Mesothelial cell of epicardium (in vitro differentiated cells): Measurements from ENCODE around the gene HSD17B14. TPM values are rescaled to one million over a fixed set of nuclear protein-coding genes. Genes with fewer than 3 reads are reported as not detected.
"Not testable (repeated sequence)": the region's sequence is repeated elsewhere in the genome, so short reads cannot be mapped to it uniquely, and the experiment has no call there.

ENCODE experiments used
- DNase-seq, 2 experiments: peaks; one replicate each; pipeline ENCODE4 v3.0.0; 2021; ENCODE audit warnings: low spot score in 2 of 2; ENCODE audit not compliant: unreplicated experiment in 2 of 2
- H3K27ac Mint-ChIP-seq: 2 replicates; pipeline ENCODE4 v1.8.0; 2021; ENCODE audit warnings: mixed read lengths
- H3K27me3 Mint-ChIP-seq: 2 replicates; pipeline ENCODE4 v1.8.0; 2021; ENCODE audit warnings: low read depth, mixed read lengths
- H3K36me3 Mint-ChIP-seq: 2 replicates; pipeline ENCODE4 v1.8.0; 2021; ENCODE audit warnings: mixed read lengths
- H3K4me1 Mint-ChIP-seq: 2 replicates; pipeline ENCODE4 v1.8.0; 2021; ENCODE audit warnings: mixed read lengths
- H3K4me3 Mint-ChIP-seq: 2 replicates; pipeline ENCODE4 v1.8.0; 2021; ENCODE audit warnings: mild to moderate bottlenecking, moderate library complexity, mixed read lengths
- H3K9me3 Mint-ChIP-seq: 2 replicates; pipeline ENCODE4 v1.8.0; 2021; ENCODE audit warnings: mixed read lengths
- CTCF ChIP-seq: fragments of 200-600 bp; sonication (generic); IDR thresholded peaks from one replicate; pipeline ENCODE4 v1.5.0; 2021; ENCODE audit warnings: antibody characterized with exemption; ENCODE audit not compliant: unreplicated experiment
- total RNA-seq: library from RNA; stranded (reverse); gene quantifications from 3 replicates; pipeline ENCODE4 v1.2.1, GENCODE V29; 2021

HSD17B14 gene
- total RNA-seq, 1 donor from 2014 or later: 27.1 TPM

GRCh38 chr19:48793271-48793670, 43.0 kb downstream of the HSD17B14 start:
- no peaks in the 10 kb centered on the region for H3K9me3 Mint-ChIP-seq
- no peaks in the 10 kb centered on the region for H3K27me3 Mint-ChIP-seq
- no peak for TF ChIP-seq CTCF
- H3K27ac Mint-ChIP-seq: no peak overlapping the region
- no peak overlapping the region for H3K4me3 Mint-ChIP-seq
- no peak for DNase-seq
- H3K4me1 Mint-ChIP-seq: peaks cover 7% of the 10 kb centered on the region
- no peaks in the 10 kb centered on the region for H3K36me3 Mint-ChIP-seq

DNA sequence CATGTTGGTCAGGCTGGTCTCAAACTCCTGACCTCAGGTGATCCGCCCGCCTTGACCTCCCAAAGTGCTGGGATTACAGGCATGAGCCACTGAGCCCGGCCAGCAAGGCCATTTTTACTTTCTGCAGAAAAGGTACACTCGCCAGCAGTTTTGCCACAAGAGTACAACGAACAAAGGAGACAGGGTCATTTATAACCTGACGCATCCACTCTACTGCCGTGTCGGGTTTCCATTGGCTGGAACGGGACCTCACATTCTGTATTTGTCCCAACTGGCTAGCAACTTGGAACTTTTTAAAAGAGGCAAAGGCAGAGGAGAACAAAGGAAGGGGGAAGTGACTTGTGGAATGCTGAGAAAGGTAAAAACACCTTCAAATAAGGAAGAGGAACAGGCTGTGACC, 49.0 kb downstream of the HSD17B14 start:
- not testable (repeated sequence) for H3K4me1 Mint-ChIP-seq, DNase-seq, H3K4me3 Mint-ChIP-seq, H3K27ac Mint-ChIP-seq, H3K36me3 Mint-ChIP-seq, H3K9me3 Mint-ChIP-seq, H3K27me3 Mint-ChIP-seq

GRCh38 chr19:48786422-48786821, 49.9 kb downstream of the HSD17B14 start:
- H3K27me3 Mint-ChIP-seq, H3K4me1 Mint-ChIP-seq, H3K4me3 Mint-ChIP-seq, H3K27ac Mint-ChIP-seq, H3K9me3 Mint-ChIP-seq, DNase-seq, H3K36me3 Mint-ChIP-seq: not testable (repeated sequence)

- no peak for DNase-seq
- no peak for TF ChIP-seq CTCF
- no peaks in the 10 kb centered on the region for H3K36me3 Mint-ChIP-seq
- H3K27ac Mint-ChIP-seq: no peak overlapping the region
- no peak overlapping the region for H3K4me3 Mint-ChIP-seq
- no peaks in the 10 kb centered on the region for H3K27me3 Mint-ChIP-seq
- peaks cover 17% of the 10 kb centered on the region for H3K4me1 Mint-ChIP-seq
- no peaks in the 10 kb centered on the region for H3K9me3 Mint-ChIP-seq
These were observed 51.8 kb downstream of the HSD17B14 start for GRCh38 chr19:48784527-48784926.

DNA sequence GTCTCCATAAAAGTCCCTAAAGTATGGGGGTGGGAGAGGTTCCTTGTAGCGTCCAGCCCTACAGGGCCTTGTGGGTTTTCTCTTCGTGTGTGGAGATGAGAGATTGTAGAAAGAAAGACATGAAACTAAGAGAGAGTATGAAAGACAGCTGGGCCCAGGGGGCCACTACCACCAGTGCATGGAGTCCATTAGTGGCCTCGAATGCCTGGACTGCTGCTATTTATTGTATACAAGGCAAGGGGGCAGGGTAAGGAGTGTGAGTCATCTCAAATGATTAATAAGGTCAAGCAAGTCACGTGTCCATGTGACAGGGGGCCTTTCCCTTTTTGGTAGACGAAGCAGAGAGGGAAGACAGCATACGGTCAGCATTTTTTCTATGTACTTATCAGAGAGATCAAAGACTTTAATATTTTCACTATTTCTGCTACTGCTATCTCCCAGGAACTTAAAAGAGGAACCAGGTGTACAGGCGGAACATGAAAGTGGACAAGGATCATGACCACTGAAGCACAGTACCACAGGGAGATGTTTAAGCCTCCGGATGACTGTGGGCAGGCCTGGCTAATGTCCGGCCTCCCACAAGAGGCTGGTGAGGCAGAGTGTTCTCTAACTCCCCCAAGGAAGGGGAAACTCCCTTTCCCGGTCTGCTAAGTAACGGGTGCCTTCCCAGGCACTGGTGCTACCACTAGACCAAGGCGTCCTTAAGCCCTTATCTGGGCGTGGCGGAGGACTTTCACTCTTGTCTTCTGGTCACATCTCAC, 55.5 kb downstream of the HSD17B14 start:
- Mint-ChIP-seq H3K4me3 (no peak overlapping the region), H3K9me3 (no peaks in the 10 kb centered on the region), H3K4me1 (peaks cover 15% of the 10 kb centered on the region), H3K27me3 (no peaks in the 10 kb centered on the region), H3K36me3 (no peaks in the 10 kb centered on the region), H3K27ac (peak overlapping the region; percentile 35)
- TF ChIP-seq CTCF: no peak
- no peak for DNase-seq

DNA sequence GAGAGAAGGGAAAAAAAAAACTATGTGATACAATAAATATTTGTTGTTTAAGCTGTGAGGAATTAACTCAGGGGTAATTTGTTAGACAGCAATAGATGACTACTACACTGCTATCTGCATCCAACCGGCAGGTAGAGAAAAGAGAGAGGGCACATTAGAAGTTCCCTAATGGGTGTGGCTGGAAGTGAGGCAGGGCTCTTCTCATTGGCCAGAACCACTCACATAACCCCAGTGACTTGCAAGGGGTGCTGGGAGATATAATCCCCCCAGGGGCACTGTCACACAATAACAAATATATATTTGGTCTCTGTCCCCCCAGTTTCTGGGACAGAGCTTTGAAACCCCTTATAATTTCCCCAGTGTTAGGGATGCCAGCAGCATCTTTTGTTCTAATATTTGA, 56.7 kb downstream of the HSD17B14 start:
- no peaks in the 10 kb centered on the region for H3K27me3 Mint-ChIP-seq
- H3K27ac Mint-ChIP-seq: no peak overlapping the region
- TF ChIP-seq CTCF: no peak
- no peaks in the 10 kb centered on the region for H3K9me3 Mint-ChIP-seq
- no peak overlapping the region for H3K4me3 Mint-ChIP-seq
- H3K36me3 Mint-ChIP-seq: no peaks in the 10 kb centered on the region
- peaks cover 15% of the 10 kb centered on the region for H3K4me1 Mint-ChIP-seq
- DNase-seq: no peak

DNA sequence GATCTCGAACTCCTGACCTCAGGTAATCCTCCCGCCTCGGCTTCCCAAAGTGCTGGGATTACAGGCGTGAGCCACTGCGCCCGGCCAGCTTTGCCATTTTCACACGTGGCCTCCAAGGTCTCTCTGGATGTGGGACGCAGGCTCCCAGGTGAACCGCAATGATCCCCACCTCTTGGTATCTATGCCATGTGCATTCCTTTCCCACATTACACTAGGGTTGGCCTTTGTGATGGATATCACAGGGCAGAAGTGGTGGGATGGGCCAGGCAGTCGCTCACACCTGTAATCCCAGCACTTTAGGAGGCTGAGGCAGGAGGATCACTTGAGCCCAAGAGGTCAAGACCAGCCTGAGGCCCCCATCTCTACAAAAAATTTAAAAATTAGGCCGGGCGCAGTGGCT, 58.6 kb downstream of the HSD17B14 start:
- DNase-seq: no peak
- Mint-ChIP-seq H3K27me3 (no peaks in the 10 kb centered on the region), H3K36me3 (no peaks in the 10 kb centered on the region), H3K9me3 (no peaks in the 10 kb centered on the region), H3K4me1 (peaks cover 15% of the 10 kb centered on the region), H3K4me3 (no peak overlapping the region), H3K27ac (no peak overlapping the region)
- TF ChIP-seq CTCF: no peak
